ENCODE measurements around the gene SP6.

Gene SP6

GRCh38 chr17:47812146-47812920, 38.6 kb downstream of the SP6 start:
- DNase-seq (ENCODE audit: low read depth, low spot score) = no peak

- DNase-seq (ENCODE audit: low read depth, low spot score) = no peak
Measured at GRCh38 chr17:47811709-47812108, 39.3 kb downstream of the SP6 start.

GRCh38 chr17:47810901-47811635, 39.9 kb downstream of the SP6 start:
- no peak for DNase-seq (ENCODE audit: low read depth, low spot score)

GRCh38 chr17:47810200-47810821, 40.7 kb downstream of the SP6 start:
- no peak for DNase-seq (ENCODE audit: low read depth, low spot score)

- DNase-seq (ENCODE audit: low read depth, low spot score) = no peak
Measured at GRCh38 chr17:47808830-47809480, 42.0 kb downstream of the SP6 start.

GRCh38 chr17:47808036-47808829, 42.7 kb downstream of the SP6 start:
- no peak for DNase-seq (ENCODE audit: low read depth, low spot score)

- DNase-seq (ENCODE audit: low read depth, low spot score) = no peak
Measured at GRCh38 chr17:47807421-47807820, 43.5 kb downstream of the SP6 start.

- DNase-seq (ENCODE audit: low read depth, low spot score) = no peak
Measured at GRCh38 chr17:47806913-47807255, 44.1 kb downstream of the SP6 start.

GRCh38 chr17:47806026-47806912, 44.7 kb downstream of the SP6 start:
- DNase-seq (ENCODE audit: low read depth, low spot score) = no peak

- no peak for DNase-seq (ENCODE audit: low read depth, low spot score)
Measured at GRCh38 chr17:47804461-47804860, 46.5 kb downstream of the SP6 start.

GRCh38 chr17:47803751-47804150, 47.2 kb downstream of the SP6 start:
- no peak for DNase-seq (ENCODE audit: low read depth, low spot score)

- no peak for DNase-seq (ENCODE audit: low read depth, low spot score)
Measured at GRCh38 chr17:47803201-47803600, 47.8 kb downstream of the SP6 start.

GRCh38 chr17:47802341-47803022, 48.5 kb downstream of the SP6 start:
- DNase-seq (ENCODE audit: low read depth, low spot score) = no peak

GRCh38 chr17:47801906-47802305, 49.1 kb downstream of the SP6 start:
- DNase-seq (ENCODE audit: low read depth, low spot score) = no peak

- no peak for DNase-seq (ENCODE audit: low read depth, low spot score)
Measured at GRCh38 chr17:47801176-47801765, 49.7 kb downstream of the SP6 start.

GRCh38 chr17:47800686-47801085, 50.3 kb downstream of the SP6 start:
- DNase-seq (ENCODE audit: low read depth, low spot score) = no peak

- DNase-seq (ENCODE audit: low read depth, low spot score) = no peak
Measured at GRCh38 chr17:47797797-47798196, 53.2 kb downstream of the SP6 start.

All from brain pericyte (primary cell).